HCT116 (cell line): ENCODE data around the gene SLK. TPM values are rescaled to one million over a fixed set of nuclear protein-coding genes. Genes with fewer than 3 reads are reported as not detected.

Experiments used
- ATAC-seq: fragments of 200-7000 bp; cut with Tn5 transposase; 2 replicates; pipeline ENCODE4 v1.9.1; 2020; ENCODE audit warnings: mild to moderate bottlenecking, moderate library complexity
- BruUV-seq: library from RNA; stranded (reverse); fragments of 400-500 nt; replicated peaks from 2 replicates; lab custom pipeline; 2021; lab: Mats Ljungman, UMichigan
- CTCF ChIA-PET: fragments of 300-600 bp; sonication (Branson Sonifier 250); formaldehyde crosslinking; loops from one replicate; lab custom pipeline; 2021; ENCODE audit warnings: antibody characterized with exemption; lab: Charles Lee
- POLR2A ChIA-PET: fragments of 300-600, 350-600 bp; sonication (Branson Sonifier 250); formaldehyde crosslinking; loops from one replicate; lab custom pipeline; 2021; ENCODE audit warnings: antibody characterized with exemption; lab: Charles Lee
- RAD21 ChIA-PET, 2 experiments: fragments of 300-600 bp; sonication (Branson Sonifier 250); formaldehyde crosslinking; loops; one replicate each; lab custom pipeline; 2023; ENCODE audit warnings: low total read pairs in 2 of 2; ENCODE audit not compliant: uncharacterized antibody in 2 of 2, unreplicated experiment in 2 of 2, low non-redundant PET in 1 of 2; lab: Charles Lee
- DNase-seq: peaks from one replicate; pipeline ENCODE4 v3.0.0-alpha.2; 2010; ENCODE audit warnings: low read depth, low spot score
- H2AFZ ChIP-seq: fragments of 200-600 bp; shearing (Covaris generic), sonication (generic); 2 replicates; pipeline ENCODE4 v1.6.1; 2017; ENCODE audit warnings: low read depth, mixed run types, mixed read lengths, antibody characterized with exemption, low read length; ENCODE audit not compliant: poor library complexity, severe bottlenecking
- H3K27ac ChIP-seq: 2 replicates; pipeline ENCODE4 v1.5.1; 2012; ENCODE audit warnings: low read depth, low read length
- H3K27me3 ChIP-seq: fragments of 200-600 bp; sonication (generic); 2 replicates; pipeline ENCODE4 v1.6.1; 2016; ENCODE audit warnings: mixed run types, low read length, mixed read lengths; ENCODE audit not compliant: insufficient read depth
- H3K36me3 ChIP-seq, 2 experiments: fragments of 200-500 bp in 1 of 2; fragments of 200-600 bp in 1 of 2; sonication (Bioruptor generic) in 1 of 2; sonication (generic) in 1 of 2; 2 replicates each; pipeline versions ENCODE4 v1.5.1 to v1.6.1; 2014 to 2016; ENCODE audit warnings: low read length in 2 of 2, inconsistent platforms in 1 of 2, mixed read lengths in 1 of 2, mixed run types in 1 of 2; ENCODE audit not compliant: insufficient read depth in 2 of 2, control insufficient read depth in 1 of 2
- H3K4me1 ChIP-seq, 2 experiments: fragments of 200-600 bp in 1 of 2; sonication (generic) in 1 of 2; 2 replicates each; pipeline versions ENCODE4 v1.5.1 to v1.6.1; 2012 to 2017; ENCODE audit warnings: low read length in 2 of 2, inconsistent platforms in 1 of 2, mild to moderate bottlenecking in 1 of 2, mixed read lengths in 1 of 2, mixed run types in 1 of 2, moderate library complexity in 1 of 2; ENCODE audit not compliant: insufficient read depth in 2 of 2, control insufficient read depth in 1 of 2
- H3K4me2 ChIP-seq: fragments of 200-600 bp; sonication (generic); 2 replicates; pipeline ENCODE4 v1.6.1; 2017; ENCODE audit warnings: mixed run types, low read length, mixed read lengths
- H3K4me3 ChIP-seq, 2 experiments: fragments of 200-600 bp in 1 of 2; sonication (generic) in 1 of 2; replicated peaks in 1 of 2; 2 replicates each; pipeline ENCODE4 v1.5.1; 2011 to 2016; ENCODE audit warnings: low read length in 2 of 2, control low read depth in 1 of 2, low read depth in 1 of 2, mild to moderate bottlenecking in 1 of 2, mixed read lengths in 1 of 2, mixed run types in 1 of 2
- H3K79me2 ChIP-seq: fragments of 200-600 bp; sonication (generic); 2 replicates; pipeline ENCODE4 v1.6.1; 2017; ENCODE audit warnings: mild to moderate bottlenecking, mixed run types, low read length, moderate library complexity, mixed read lengths; ENCODE audit not compliant: insufficient read depth
- H3K9ac ChIP-seq: fragments of 200-600 bp; sonication (generic); 2 replicates; pipeline ENCODE4 v1.6.1; 2016; ENCODE audit warnings: low read length, mixed read lengths
- H3K9me2 ChIP-seq: fragments of 200-600 bp; sonication (generic), shearing (Covaris generic); 2 replicates; pipeline ENCODE4 v1.6.1; 2017; ENCODE audit warnings: mixed run types, mild to moderate bottlenecking, moderate library complexity; ENCODE audit not compliant: insufficient read depth
- H3K9me3 ChIP-seq, 2 experiments: fragments of 200-500 bp in 1 of 2; fragments of 200-600 bp in 1 of 2; sonication (Bioruptor generic) in 1 of 2; sonication (generic) in 1 of 2; 2 replicates each; pipeline ENCODE4 v1.6.1; 2014 to 2017; ENCODE audit warnings: low read length in 2 of 2, mixed read lengths in 2 of 2, inconsistent platforms in 1 of 2, low read depth in 1 of 2, mild to moderate bottlenecking in 1 of 2, mixed run types in 1 of 2, moderate library complexity in 1 of 2; ENCODE audit not compliant: control insufficient read depth in 1 of 2, insufficient read depth in 1 of 2
- H4K20me1 ChIP-seq: fragments of 200-600 bp; sonication (generic), shearing (Covaris generic); 2 replicates; pipeline ENCODE4 v1.6.1; 2017; ENCODE audit warnings: mixed run types, mild to moderate bottlenecking, moderate library complexity; ENCODE audit not compliant: insufficient read depth
- CEBPB ChIP-seq: IDR thresholded peaks from 2 replicates; pipeline ENCODE4 v1.6.1; 2012; ENCODE audit warnings: low read depth
- CTCF ChIP-seq, 3 experiments: fragments of 200-600 bp in 1 of 3; sonication (generic) in 1 of 3; IDR thresholded peaks in 2 of 3; conservative IDR thresholded peaks in 1 of 3; 2 replicates each; pipeline ENCODE4 v1.5.1; 2012 to 2017; ENCODE audit warnings: low read depth in 2 of 3, low read length in 2 of 3, antibody characterized with exemption in 1 of 3, borderline replicate concordance in 1 of 3, control low read depth in 1 of 3, mild to moderate bottlenecking in 1 of 3, mixed read lengths in 1 of 3, mixed run types in 1 of 3, moderate library complexity in 1 of 3; ENCODE audit not compliant: insufficient read depth in 1 of 3
- EZH2 ChIP-seq: fragments of 200-600 bp; sonication (generic); IDR thresholded peaks from 2 replicates; pipeline ENCODE4 v1.6.1; 2017; ENCODE audit warnings: antibody characterized with exemption, mixed run types
- JUND ChIP-seq: IDR thresholded peaks from 2 replicates; pipeline ENCODE4 v1.6.1; 2012
- MAX ChIP-seq: IDR thresholded peaks from 2 replicates; pipeline ENCODE4 v1.6.1; 2012
- POLR2A ChIP-seq: IDR thresholded peaks from 2 replicates; pipeline ENCODE4 v1.7.0; 2011; ENCODE audit warnings: borderline replicate concordance; ENCODE audit not compliant: insufficient read depth, insufficient read length; ENCODE audit errors: extremely low read depth
- RAD21 ChIP-seq: IDR thresholded peaks from 2 replicates; pipeline ENCODE4 v1.6.1; 2012; ENCODE audit warnings: low read depth, mild to moderate bottlenecking
- REST ChIP-seq: IDR thresholded peaks from 2 replicates; pipeline ENCODE4 v1.6.1; 2012; ENCODE audit warnings: low read depth
- SIN3A ChIP-seq: IDR thresholded peaks from 2 replicates; pipeline ENCODE4 v1.6.1; 2012; ENCODE audit warnings: low read depth
- SP1 ChIP-seq: IDR thresholded peaks from 2 replicates; pipeline ENCODE4 v1.6.1; 2012; ENCODE audit warnings: low read depth
- TCF7L2 ChIP-seq: IDR thresholded peaks from 2 replicates; pipeline ENCODE4 v1.7.0; 2011; ENCODE audit warnings: borderline replicate concordance, inconsistent platforms; ENCODE audit not compliant: insufficient read depth, insufficient read length; ENCODE audit errors: extremely low read depth
- ZBTB33 ChIP-seq: IDR thresholded peaks from 2 replicates; pipeline ENCODE4 v1.6.1; 2011; ENCODE audit warnings: mild to moderate bottlenecking, low read length, moderate library complexity; ENCODE audit not compliant: insufficient replicate concordance; ENCODE audit errors: extremely low read depth
- ZFX ChIP-seq: fragments of 450-650 bp; IDR thresholded peaks from 2 replicates; pipeline ENCODE4 v1.6.1; 2017
- intact Hi-C: fragments of 100-400 bp; cut with micrococcal nuclease; formaldehyde crosslinking; loops from 2 replicates; pipeline ENCODE4 v1.10.0; 2022
- total RNA-seq: library from RNA; stranded (reverse); gene quantifications from one replicate; pipeline ENCODE4 v1.2.1, GENCODE V29; 2021; ENCODE audit not compliant: unreplicated experiment

SLK gene
- total RNA-seq, 1 experiment from 2014 or later: 44.2 TPM

- no TSS peak for BruUV-seq
Observed at GRCh38 chr10:103968441-103969391, 1.8 kb downstream of the SLK start.

More at GRCh38 chr10:103968441-103969391, 1.8 kb downstream of the SLK start:
- Histone ChIP-seq H3K4me2 (peak overlapping the region; percentile 89), H3K9me2 (no peaks in the 10 kb centered on the region), H3K9ac (peak overlapping the region; percentile 83), H3K9me3 (no peaks in the 10 kb centered on the region), H3K4me3 (peak overlapping the region; percentile 73 to 83), H3K36me3 (no peaks in the 10 kb centered on the region; a peak in 1 of 4 replicates), H4K20me1 (no peaks in the 10 kb centered on the region), H3K79me2 (peaks cover 63% of the 10 kb centered on the region), H3K27me3 (no peaks in the 10 kb centered on the region), H3K4me1 (peaks cover 24 to 40% of the 10 kb centered on the region in 2 experiments; a peak in 3 of 4 replicates), H2AFZ (no peak overlapping the region), H3K27ac (no peak overlapping the region)
- TF ChIP-seq POLR2A: no peak
- no peak for TF ChIP-seq REST
- no peak for TF ChIP-seq CEBPB
- no peak for TF ChIP-seq RAD21
- no peak for TF ChIP-seq SP1
- TF ChIP-seq EZH2: no peak
- no peak for TF ChIP-seq SIN3A
- TF ChIP-seq ZFX: no peak
- no peak for TF ChIP-seq TCF7L2
- TF ChIP-seq CTCF (IDR thresholded peaks at IDR 0.05 in 2 of 3, conservative IDR thresholded peaks at IDR 0.05 in 1 of 3; ENCODE audit: borderline replicate concordance in 1 of 3, insufficient read depth in 1 of 3, low read depth in 2 of 3, low read length in 2 of 3): no peak
- TF ChIP-seq ZBTB33: no peak
- TF ChIP-seq JUND: no peak
- TF ChIP-seq MAX: no peak
- ChIA-PET CTCF (interaction anchor here (1.0 kb wide), 1 partner anchor 306 kb away, joined by 3 read pairs; no protein-coding TSS in a partner anchor), RAD21 (interaction anchor here in 1 of 2 experiments (0.5 kb wide), 1 partner anchor 32 kb away, joined by 3 read pairs; no protein-coding TSS in a partner anchor), POLR2A (interaction anchor here (1.2 kb wide), 1 partner anchor 52 kb away, joined by 4 read pairs; no protein-coding TSS in a partner anchor)
- ATAC-seq (no peak), DNase-seq (no peak)
- intact Hi-C loops: loop anchor here (5.0 kb wide), 2 partner anchors 46 to 71 kb away; no protein-coding TSS in a partner anchor
